Measurements from ENCODE around the gene CMTR1.
"Not testable (repeated sequence)": the region's sequence is repeated elsewhere in the genome, so short reads cannot be mapped to it uniquely, and the experiment has no call there.

CMTR1 gene

GRCh38 chr6:37396571-37397180 is 36.3 kb upstream of the CMTR1 start:
- TF ChIP-seq, protein P1, sequence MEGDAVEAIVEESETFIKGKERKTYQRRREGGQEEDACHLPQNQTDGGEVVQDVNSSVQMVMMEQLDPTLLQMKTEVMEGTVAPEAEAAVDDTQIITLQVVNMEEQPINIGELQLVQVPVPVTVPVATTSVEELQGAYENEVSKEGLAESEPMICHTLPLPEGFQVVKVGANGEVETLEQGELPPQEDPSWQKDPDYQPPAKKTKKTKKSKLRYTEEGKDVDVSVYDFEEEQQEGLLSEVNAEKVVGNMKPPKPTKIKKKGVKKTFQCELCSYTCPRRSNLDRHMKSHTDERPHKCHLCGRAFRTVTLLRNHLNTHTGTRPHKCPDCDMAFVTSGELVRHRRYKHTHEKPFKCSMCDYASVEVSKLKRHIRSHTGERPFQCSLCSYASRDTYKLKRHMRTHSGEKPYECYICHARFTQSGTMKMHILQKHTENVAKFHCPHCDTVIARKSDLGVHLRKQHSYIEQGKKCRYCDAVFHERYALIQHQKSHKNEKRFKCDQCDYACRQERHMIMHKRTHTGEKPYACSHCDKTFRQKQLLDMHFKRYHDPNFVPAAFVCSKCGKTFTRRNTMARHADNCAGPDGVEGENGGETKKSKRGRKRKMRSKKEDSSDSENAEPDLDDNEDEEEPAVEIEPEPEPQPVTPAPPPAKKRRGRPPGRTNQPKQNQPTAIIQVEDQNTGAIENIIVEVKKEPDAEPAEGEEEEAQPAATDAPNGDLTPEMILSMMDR (IDR thresholded peaks at IDR 0.05; ENCODE audit: low read length, missing control alignments): no peak
- no peak overlapping the region for H3K4me3 ChIP-seq (replicated peaks; ENCODE audit: low read depth, low read length)
- peak; percentile 52 for DNase-seq (ENCODE audit: low read depth)

DNA sequence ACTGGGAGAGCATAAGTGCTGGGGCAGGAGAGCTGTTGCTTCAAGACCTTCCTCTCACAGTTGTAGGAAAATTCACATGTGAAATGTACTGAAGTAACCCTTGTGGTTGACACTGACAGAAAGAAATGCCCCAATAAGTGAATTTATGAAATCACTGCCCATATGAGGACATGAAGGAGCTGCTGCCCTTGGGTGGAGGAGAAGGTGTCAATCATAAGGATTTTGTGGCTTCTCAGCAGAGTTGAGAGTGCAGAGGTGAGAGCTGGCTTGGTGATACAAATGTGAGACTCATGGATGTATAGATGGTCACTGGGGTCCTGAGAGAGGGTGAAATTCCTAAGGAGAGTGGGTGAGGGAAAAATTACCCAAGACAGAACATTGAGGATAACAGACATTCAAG is 33.9 kb upstream of the CMTR1 start:
- no peak overlapping the region for H3K4me3 ChIP-seq (replicated peaks; ENCODE audit: low read depth, low read length)
- TF ChIP-seq, protein P1 (IDR thresholded peaks at IDR 0.05; ENCODE audit: low read length, missing control alignments): no peak
- no peak for DNase-seq (ENCODE audit: low read depth)

DNA sequence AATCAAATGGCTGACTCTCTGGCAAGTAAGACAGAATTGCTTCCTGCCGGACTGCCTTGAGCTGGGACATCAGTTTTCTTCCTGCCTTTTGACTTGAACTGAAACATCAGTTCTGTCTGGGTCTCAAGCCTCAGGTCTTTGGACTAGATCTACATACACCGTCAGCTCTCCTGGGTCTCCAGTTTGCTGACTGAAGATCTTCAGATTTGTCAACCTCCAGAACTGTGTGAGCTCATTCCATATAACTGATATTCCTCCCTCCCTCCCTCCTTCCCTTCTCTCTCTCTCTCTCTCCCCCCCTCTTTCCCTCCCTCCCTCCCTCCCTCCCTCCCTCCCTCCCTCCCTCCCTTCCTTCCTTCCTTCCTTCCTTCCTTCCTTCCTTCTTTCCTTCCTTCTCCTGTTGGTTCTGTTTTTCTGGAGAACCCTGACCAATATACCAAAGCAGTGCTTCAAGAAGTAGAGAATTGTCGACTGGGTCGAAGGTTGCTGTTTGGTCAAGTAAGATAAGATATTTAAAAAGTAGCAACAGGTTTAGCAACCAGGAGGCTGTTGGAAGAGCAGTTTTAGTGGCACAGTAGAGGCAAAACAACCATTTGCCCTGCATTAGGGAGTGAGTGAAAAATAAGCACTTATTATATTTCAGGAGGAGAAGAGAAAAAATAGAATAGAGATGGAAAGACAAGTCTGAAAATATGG is 33.1 kb upstream of the CMTR1 start:
- TF ChIP-seq, protein P1 (IDR thresholded peaks at IDR 0.05; ENCODE audit: low read length, missing control alignments): no peak
- no peak overlapping the region for H3K4me3 ChIP-seq (replicated peaks; ENCODE audit: low read depth, low read length)
- DNase-seq (ENCODE audit: low read depth): no peak

DNA sequence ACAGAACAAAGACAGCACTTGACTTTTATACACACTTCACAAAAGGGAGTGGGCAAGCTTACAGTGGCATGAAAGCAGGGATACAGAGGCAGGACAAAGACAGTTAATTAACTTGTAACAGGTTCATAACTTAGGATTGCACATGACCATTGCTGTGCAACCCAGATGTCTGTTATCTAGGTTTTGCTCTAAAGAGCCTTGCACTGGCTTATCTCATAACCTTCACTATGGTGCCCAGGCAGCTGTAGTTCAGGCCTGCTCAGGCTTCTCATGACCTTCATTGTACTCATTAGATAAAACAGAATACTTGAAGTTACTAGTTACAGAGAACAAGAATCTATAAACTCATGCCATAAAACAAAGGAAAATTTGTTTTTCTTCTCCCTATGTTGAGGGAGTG is 31.4 kb upstream of the CMTR1 start:
- DNase-seq (ENCODE audit: low read depth); H3K4me3 ChIP-seq (replicated peaks; ENCODE audit: low read depth, low read length): not testable (repeated sequence)

GRCh38 chr6:37406726-37407341 is 26.2 kb upstream of the CMTR1 start:
- no peak for DNase-seq (ENCODE audit: low read depth)
- TF ChIP-seq, protein P1 (IDR thresholded peaks at IDR 0.05; ENCODE audit: low read length, missing control alignments): no peak
- no peak overlapping the region for H3K4me3 ChIP-seq (replicated peaks; ENCODE audit: low read depth, low read length)

DNA sequence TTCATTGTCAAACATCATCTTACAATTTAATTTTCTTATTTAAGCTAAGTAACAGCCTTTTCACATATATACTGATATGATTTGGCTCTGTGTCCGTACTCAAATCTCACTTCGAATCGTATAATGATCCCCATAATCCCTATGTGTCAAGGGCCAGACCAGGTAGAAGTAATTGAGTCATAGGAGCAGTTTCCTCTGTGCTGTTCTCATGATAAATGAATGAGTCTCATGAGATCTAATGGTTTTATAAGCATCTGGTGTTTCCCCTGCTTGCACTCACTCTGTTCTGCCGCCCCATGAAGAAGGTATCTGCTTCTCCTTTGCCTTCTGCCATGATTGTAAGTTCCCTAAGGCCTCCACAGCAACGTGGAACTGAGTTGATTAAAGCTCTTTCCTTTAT is 25.1 kb upstream of the CMTR1 start:
- no peak overlapping the region for H3K4me3 ChIP-seq (replicated peaks; ENCODE audit: low read depth, low read length)
- DNase-seq (ENCODE audit: low read depth): no peak
- TF ChIP-seq, protein P1 (IDR thresholded peaks at IDR 0.05; ENCODE audit: low read length, missing control alignments): no peak

GRCh38 chr6:37409501-37409900 is 23.5 kb upstream of the CMTR1 start:
- TF ChIP-seq, protein P1 (IDR thresholded peaks at IDR 0.05; ENCODE audit: low read length, missing control alignments): no peak
- DNase-seq (ENCODE audit: low read depth): no peak
- H3K4me3 ChIP-seq (replicated peaks; ENCODE audit: low read depth, low read length): no peak overlapping the region
